GM08714 (cell line): ENCODE measurements around the gene ITPKC.

Source experiments
- H3K4me3 ChIP-seq: fragments of 200-500 bp; sonication (Bioruptor generic); 2 replicates; pipeline ENCODE4 v1.5.1; 2014; ENCODE audit warnings: mild to moderate bottlenecking, low read length, inconsistent platforms
- ZNF274 ChIP-seq: IDR thresholded peaks from 2 replicates; pipeline ENCODE4 v1.6.1; 2012; ENCODE audit warnings: mild to moderate bottlenecking, low read depth, low read length

The ITPKC gene

DNA sequence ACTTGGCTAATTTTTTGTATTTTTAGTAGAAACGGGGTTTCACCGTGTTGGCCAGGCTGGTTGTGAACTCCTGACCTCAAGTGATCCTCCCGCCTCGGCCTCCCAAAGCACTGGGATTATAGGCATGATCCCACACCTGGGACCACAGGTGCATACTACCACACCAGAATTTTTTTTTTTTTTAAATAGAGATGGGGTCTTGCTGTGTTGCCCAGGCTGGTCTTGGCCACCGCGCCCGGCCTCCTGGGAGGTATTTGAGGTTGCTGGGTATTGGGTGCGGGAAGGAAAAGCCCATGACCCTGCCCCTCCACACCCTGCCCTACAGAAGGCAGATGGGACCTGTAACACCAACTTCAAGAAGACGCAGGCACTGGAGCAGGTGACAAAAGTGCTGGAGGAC is 19.7 kb downstream of the ITPKC start:
- TF ChIP-seq ZNF274, result no peak
- H3K4me3 ChIP-seq, result no peak overlapping the region

GRCh38 chr19:40737102-40737644 is 20.3 kb downstream of the ITPKC start:
- no peak for TF ChIP-seq ZNF274
- no peak overlapping the region for H3K4me3 ChIP-seq

DNA sequence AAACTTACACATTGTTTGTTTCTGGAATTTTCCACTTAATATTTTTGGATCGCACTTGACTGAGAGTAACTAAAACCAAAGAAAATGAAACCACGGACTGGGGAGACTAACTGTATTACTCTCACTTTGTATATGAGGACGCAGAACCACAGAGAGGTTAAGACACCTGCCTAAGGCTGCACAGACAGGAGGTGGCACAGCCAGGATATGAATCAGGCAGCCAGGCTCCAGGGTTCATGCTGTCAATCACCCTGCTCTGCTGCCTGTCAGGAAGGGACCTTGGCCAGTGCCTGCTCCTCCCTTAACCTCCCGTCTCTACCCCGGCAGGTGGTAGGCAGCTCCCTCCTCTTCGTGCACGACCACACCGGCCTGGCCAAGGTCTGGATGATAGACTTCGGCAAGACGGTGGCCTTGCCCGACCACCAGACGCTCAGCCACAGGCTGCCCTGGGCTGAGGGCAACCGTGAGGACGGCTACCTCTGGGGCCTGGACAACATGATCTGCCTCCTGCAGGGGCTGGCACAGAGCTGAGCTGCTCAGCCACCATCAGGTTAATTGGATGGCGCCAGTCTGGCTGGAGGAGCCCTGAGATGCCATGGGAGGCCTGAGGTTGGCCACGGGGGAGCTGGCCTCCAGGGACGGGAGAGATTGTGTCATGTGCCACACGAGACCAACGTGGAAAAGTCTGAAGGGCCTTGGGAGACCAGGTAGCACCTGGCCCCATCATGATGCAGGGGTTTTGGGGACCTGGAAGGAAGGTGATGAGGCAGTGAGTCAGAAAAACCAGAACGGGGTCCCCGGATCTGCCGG is 22.3 kb downstream of the ITPKC start:
- no peak overlapping the region for H3K4me3 ChIP-seq
- no peak for TF ChIP-seq ZNF274

DNA sequence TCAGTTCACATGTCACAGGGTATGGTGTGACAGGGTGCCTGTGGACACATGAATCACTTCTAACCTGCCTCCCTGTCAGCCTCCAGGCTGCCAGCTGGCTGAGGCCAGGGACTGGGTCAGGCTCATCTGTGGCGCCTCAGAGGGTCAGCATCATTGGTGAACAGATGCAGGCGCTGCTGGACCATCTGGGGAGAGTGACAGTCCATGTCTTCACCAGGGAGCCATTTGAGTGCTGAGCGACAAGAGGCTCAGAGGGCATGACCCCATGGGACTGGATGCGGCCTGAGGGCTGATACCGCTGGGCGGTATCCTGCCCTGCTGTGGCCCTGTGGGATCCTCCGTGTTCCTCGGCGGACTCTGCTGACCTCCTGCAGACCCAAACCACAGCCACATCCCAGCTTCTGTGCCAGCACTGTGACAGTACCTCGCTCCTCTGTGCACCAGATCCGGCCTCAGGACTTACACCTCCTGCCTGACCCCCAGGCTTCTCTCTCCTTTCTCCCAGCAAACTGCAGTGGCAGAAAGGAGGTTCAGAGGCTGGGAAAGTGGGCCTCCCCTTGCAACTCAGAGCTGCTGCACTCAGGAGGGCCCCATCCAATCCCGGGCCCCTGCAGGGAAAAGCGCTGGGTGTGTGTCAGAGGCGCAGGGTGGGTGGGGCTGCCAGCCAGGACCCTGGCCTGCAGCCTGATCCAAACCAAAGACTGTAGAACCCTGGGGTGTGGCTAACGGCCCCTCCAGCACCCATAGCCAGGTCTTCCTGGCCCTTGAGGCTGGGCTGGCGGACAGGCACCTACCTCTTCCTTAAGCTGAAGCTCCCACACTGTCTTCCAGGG is 23.2 kb downstream of the ITPKC start:
- no peak overlapping the region for H3K4me3 ChIP-seq
- TF ChIP-seq ZNF274, result no peak

DNA sequence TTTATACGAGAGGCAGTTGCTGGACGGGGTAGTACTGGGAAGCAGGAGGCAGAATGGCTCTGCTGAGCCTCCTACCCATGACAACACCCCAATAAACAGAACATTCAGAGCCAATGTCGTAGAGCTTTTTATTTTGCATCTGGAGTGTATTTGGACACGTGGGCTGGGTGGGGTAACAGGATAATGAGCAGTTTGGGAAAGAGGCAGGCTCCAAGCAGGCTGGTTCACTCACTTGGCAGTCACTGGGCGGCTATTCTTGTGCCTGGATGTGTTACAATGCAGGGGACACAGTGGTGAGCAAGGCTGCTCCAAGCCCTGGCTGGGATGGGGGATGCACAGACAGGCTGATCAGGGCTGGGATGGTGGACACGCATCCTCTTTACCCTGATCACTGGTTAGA is 23.8 kb downstream of the ITPKC start:
- H3K4me3 ChIP-seq, result no peak overlapping the region
- no peak for TF ChIP-seq ZNF274

GRCh38 chr19:40741527-40742390 is 24.8 kb downstream of the ITPKC start:
- no peak overlapping the region for H3K4me3 ChIP-seq
- no peak for TF ChIP-seq ZNF274

DNA sequence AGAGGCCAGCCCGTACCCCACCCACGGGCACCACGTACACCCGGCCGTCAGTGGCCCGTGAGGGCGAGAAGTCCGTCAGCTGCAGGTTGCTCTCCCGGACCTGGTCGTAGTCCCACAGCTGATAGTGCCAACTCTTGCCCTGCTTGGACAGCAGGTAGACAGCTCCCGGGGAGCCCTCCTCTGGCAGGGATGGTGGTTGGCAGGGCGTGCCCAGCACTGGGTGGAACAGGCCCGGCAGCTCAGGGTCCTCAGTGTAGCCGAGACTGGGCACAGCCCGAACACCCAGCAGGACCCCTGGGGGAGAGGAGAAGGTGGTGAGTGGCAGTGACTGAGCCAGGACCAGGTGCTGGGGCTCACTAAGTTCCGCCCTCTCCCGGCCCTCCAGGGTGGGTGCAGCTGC is 25.6 kb downstream of the ITPKC start:
- TF ChIP-seq ZNF274, result no peak
- H3K4me3 ChIP-seq, result no peak overlapping the region

DNA sequence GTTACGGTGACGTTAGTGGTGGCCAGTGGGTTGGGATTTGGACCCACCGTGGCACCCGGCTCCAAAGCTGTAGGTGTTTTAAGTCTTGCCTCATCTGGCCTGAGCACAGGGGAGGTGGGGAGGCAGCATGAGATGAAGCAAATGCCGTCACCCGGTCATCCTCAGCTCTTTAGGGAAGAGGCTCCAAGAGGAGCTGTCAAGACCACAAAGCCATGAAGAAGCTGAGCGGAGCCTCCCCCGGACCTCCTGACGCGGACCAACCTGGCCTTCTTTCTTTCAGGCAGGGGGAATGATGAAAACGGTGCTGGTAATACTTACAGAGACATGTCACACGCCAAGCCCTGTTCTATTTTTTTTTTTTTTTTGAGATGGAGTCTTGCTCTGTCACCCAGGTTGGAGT is 26.0 kb downstream of the ITPKC start:
- TF ChIP-seq ZNF274, result no peak
- H3K4me3 ChIP-seq, result no peak overlapping the region

DNA sequence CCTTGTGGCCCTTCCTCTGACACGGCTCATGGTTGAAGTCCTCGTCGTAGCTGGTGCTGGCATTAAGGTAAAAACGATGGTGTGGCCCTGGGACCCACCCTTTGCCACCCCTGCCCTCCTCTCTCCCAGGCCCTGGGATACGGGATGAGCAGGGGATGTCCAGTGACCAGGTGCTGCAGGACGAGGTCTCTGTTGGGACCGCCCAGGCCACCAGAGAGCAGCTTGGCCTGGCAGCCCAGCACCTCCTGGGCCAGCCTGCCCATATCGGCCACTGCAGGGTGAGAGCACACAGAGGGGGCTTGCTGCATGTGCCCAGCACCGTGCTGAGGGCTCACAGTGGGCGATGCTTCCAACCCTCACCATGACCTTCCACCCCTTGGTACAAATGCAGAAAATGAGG is 27.0 kb downstream of the ITPKC start:
- TF ChIP-seq ZNF274, result no peak
- H3K4me3 ChIP-seq, result no peak overlapping the region

GRCh38 chr19:40744554-40745401 is 27.9 kb downstream of the ITPKC start:
- no peak overlapping the region for H3K4me3 ChIP-seq
- TF ChIP-seq ZNF274, result no peak

- no peak overlapping the region for H3K4me3 ChIP-seq
- no peak for TF ChIP-seq ZNF274
Observed at GRCh38 chr19:40745402-40745780, 28.5 kb downstream of the ITPKC start.

- H3K4me3 ChIP-seq, result no peak overlapping the region
- no peak for TF ChIP-seq ZNF274
Observed at GRCh38 chr19:40747536-40747935, 30.6 kb downstream of the ITPKC start.

- peak within 1 kb of the TSS; percentile 85 for H3K4me3 ChIP-seq
- no peak for TF ChIP-seq ZNF274
Observed at GRCh38 chr19:40750058-40750873, 33.4 kb downstream of the ITPKC start, which contains the start of gene ACTMAP. TSS of gene ACTMAP (minus strand) at chr19:40750477. CDS start at chr19:40749803, 674 bp downstream.
